Upper lobe of right lung (tissue), 1 donor: ENCODE results near the gene NTM. TPM values are rescaled to one million over a fixed set of nuclear protein-coding genes. Genes with fewer than 3 reads are reported as not detected.

Source experiments
- ATAC-seq: fragments of 200-7000 bp; cut with Tn5 transposase; one replicate; pipeline ENCODE4 v1.9.1; 2020; ENCODE audit warnings: mild to moderate bottlenecking, moderate library complexity
- DNase-seq: peaks from one replicate; pipeline ENCODE4 v3.0.0-alpha.2; 2020
- H3K27ac ChIP-seq: fragments of 200-600 bp; one replicate; pipeline ENCODE4 v1.8.0; 2022
- H3K27me3 ChIP-seq: fragments of 200-600 bp; one replicate; pipeline ENCODE4 v1.8.0; 2022; ENCODE audit warnings: mild to moderate bottlenecking
- H3K36me3 ChIP-seq: fragments of 200-600 bp; one replicate; pipeline ENCODE4 v1.8.0; 2022
- H3K4me1 ChIP-seq: fragments of 200-600 bp; one replicate; pipeline ENCODE4 v1.8.0; 2022
- H3K4me3 ChIP-seq: fragments of 200-600 bp; one replicate; pipeline ENCODE4 v1.8.0; 2022; ENCODE audit warnings: mild to moderate bottlenecking
- H3K9me3 ChIP-seq: fragments of 200-600 bp; one replicate; pipeline ENCODE4 v1.8.0; 2022
- intact Hi-C: fragments of 100-400 bp; cut with DNase I; formaldehyde crosslinking; loops from one replicate; pipeline ENCODE4 v1.11.0; 2022
- total RNA-seq: library from RNA; stranded (reverse); fragmentation: NEBNext Ultra II Directional; extraction: Animal tissue kit (Norgen Biotek cat#: 25700); gene quantifications from one replicate; pipeline ENCODE4 v1.2.1, GENCODE V29; 2021
- TF ChIP-seq, protein P1 (sequence below): fragments of 200-600 bp; IDR thresholded peaks from one replicate; pipeline ENCODE4 v1.8.0; 2022; ENCODE audit warnings: antibody characterized with exemption
- donor health status: DM: no; HTN: yes; CAD: no; lungs with severe emphysema.

Gene NTM
- total RNA-seq, 1 donor from 2014 or later, result 3.7 TPM

DNA sequence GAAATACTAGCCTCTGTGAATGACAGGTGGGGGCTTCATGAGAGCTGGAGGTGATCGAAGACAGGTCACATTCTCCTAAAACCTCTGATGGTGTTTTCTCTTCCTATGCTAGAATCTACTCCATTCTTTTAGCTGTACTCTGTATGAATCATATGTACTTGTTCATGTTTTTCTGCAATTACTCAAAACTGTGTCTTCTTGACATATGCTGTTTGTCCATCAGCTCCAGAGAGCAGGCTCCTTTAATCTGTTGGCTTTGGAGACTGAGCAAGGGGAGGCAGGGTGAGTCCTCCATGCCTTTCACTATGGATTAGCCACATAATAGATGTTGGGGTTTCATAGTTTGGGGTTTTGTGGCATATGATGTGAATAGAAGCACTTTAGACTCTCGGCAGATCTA is 598.8 kb downstream of the NTM start:
- intact Hi-C loops, result no loop called here
- Histone ChIP-seq H3K27me3 (no peaks in the 10 kb centered on the region), H3K4me3 (no peak overlapping the region), H3K9me3 (no peaks in the 10 kb centered on the region), H3K4me1 (no peaks in the 10 kb centered on the region), H3K27ac (no peak overlapping the region), H3K36me3 (no peaks in the 10 kb centered on the region)
- DNase-seq (no peak), ATAC-seq (no peak)
- TF ChIP-seq, protein P1, sequence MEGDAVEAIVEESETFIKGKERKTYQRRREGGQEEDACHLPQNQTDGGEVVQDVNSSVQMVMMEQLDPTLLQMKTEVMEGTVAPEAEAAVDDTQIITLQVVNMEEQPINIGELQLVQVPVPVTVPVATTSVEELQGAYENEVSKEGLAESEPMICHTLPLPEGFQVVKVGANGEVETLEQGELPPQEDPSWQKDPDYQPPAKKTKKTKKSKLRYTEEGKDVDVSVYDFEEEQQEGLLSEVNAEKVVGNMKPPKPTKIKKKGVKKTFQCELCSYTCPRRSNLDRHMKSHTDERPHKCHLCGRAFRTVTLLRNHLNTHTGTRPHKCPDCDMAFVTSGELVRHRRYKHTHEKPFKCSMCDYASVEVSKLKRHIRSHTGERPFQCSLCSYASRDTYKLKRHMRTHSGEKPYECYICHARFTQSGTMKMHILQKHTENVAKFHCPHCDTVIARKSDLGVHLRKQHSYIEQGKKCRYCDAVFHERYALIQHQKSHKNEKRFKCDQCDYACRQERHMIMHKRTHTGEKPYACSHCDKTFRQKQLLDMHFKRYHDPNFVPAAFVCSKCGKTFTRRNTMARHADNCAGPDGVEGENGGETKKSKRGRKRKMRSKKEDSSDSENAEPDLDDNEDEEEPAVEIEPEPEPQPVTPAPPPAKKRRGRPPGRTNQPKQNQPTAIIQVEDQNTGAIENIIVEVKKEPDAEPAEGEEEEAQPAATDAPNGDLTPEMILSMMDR, result no peak

DNA sequence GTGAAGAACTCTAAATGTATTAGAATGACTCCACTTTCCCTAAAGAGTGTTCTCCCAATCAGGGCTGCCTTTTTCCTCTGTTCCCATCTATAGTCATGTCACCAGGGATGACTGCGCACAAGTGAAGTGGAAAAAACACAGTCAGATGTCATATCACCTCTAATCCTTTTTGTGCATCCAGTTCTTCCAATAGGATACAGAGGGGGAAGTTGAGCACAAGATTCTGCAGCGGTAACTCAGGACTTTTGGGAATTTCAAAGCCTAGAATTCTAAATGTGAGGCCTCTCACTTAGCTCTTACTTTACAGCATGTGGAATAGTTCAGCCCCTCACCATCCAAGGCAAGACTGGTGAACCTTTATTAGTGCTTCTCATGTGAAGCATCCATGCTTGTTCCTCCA is 602.6 kb downstream of the NTM start:
- Histone ChIP-seq H3K4me1 (no peaks in the 10 kb centered on the region), H3K4me3 (no peak overlapping the region), H3K27ac (no peak overlapping the region), H3K9me3 (no peaks in the 10 kb centered on the region), H3K36me3 (no peaks in the 10 kb centered on the region), H3K27me3 (no peaks in the 10 kb centered on the region)
- intact Hi-C loops, result no loop called here
- TF ChIP-seq, protein P1, result no peak
- ATAC-seq, result no peak
- DNase-seq, result no peak

DNA sequence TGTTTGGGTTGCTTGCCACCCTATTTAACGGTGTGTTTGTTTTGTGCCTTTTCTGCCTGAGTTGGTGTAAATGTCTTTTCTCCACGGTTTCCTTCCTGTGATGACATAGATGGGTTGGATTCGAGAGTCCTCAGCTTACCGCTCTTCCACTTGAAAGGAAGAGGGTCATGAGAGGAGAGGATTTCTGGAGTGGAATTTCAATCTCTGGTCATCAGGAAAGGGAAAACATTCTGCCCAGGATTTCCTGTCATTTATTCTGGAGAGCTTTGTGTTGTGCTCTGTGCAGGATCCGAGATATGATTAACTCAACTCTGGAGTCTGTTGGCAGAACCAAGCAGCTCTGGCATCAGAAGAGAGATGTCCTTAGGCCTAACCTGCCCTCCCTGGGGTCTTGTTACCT is 605.2 kb downstream of the NTM start:
- TF ChIP-seq, protein P1, result no peak
- Histone ChIP-seq H3K27me3 (no peaks in the 10 kb centered on the region), H3K9me3 (no peaks in the 10 kb centered on the region), H3K4me1 (no peaks in the 10 kb centered on the region), H3K36me3 (no peaks in the 10 kb centered on the region), H3K4me3 (no peak overlapping the region), H3K27ac (no peak overlapping the region)
- DNase-seq (no peak), ATAC-seq (no peak)
- intact Hi-C loops, result no loop called here

DNA sequence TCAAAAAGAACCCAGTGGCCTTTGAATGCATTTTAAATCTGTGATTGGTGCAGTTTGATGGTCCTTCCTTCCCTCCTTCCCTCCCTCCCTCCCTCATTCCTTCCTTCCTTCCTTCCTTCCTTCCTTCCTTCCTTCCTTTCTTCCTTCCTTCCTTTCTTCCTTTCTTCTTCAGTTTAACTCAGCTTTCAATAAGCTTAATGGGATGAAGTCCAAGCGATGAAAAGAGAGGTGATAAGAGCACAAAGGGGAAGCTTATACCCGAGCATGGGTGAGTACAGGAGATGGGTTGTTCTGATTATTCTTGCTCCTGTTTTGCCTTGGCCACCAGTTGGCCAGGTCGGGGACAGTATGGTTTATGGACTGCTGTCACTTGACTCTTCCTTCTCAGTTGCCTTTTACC is 605.6 kb downstream of the NTM start:
- no peaks in the 10 kb centered on the region for H3K4me1 ChIP-seq
- TF ChIP-seq, protein P1, result no peak
- H3K27me3 ChIP-seq, result no peaks in the 10 kb centered on the region
- intact Hi-C loops, result no loop called here
- DNase-seq (no peak), ATAC-seq (no peak)
- no peaks in the 10 kb centered on the region for H3K9me3 ChIP-seq
- no peaks in the 10 kb centered on the region for H3K36me3 ChIP-seq
- no peak overlapping the region for H3K4me3 ChIP-seq
- H3K27ac ChIP-seq, result no peak overlapping the region

DNA sequence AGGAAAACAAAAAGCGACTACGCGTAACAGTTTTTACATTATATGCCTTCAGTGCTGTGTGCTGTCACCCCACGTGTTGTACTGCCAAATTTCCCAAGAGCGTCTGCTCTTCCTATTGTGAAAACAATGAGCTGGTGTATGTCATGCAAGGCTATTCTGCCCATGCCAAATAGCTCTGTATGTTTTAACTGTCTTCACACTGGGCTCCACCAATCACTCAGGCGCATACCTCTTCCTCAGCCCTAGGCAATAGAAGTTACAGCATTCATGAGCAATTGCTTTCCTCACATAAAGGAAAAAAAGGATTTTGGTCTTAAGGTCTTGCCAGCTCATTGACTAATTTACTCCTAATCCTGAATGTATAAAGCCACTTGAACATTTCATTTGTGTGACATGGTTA is 606.8 kb downstream of the NTM start:
- TF ChIP-seq, protein P1, result no peak
- DNase-seq, result no peak
- no peaks in the 10 kb centered on the region for H3K9me3 ChIP-seq
- H3K27me3 ChIP-seq, result no peaks in the 10 kb centered on the region
- intact Hi-C loops, result no loop called here
- H3K27ac ChIP-seq, result no peak overlapping the region
- H3K4me1 ChIP-seq, result no peaks in the 10 kb centered on the region
- ATAC-seq, result no peak
- no peaks in the 10 kb centered on the region for H3K36me3 ChIP-seq
- H3K4me3 ChIP-seq, result no peak overlapping the region

DNA sequence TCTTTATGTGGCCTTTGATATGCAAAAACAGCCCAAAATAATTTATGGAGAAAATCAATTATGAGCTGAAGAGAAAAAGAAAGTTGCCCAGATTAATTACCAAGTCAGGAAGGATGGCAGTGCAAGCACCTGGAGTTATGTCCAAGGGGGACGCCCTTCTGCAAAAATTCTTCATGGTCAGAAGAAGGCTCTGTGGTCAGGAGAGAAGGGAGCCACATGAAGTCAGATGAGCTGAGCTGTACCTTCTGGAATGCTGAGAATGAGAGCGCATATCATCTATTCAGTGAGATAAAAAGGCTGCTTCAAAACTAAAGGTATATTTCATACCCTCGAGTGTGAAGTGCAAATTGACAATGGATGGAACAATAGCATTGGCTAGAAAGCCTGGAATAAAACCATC is 607.4 kb downstream of the NTM start:
- Histone ChIP-seq H3K27me3 (no peaks in the 10 kb centered on the region), H3K9me3 (no peaks in the 10 kb centered on the region), H3K27ac (no peak overlapping the region), H3K36me3 (no peaks in the 10 kb centered on the region), H3K4me1 (no peaks in the 10 kb centered on the region), H3K4me3 (no peak overlapping the region)
- DNase-seq, result no peak
- ATAC-seq, result no peak
- TF ChIP-seq, protein P1, result no peak
- intact Hi-C loops, result no loop called here
